Activated CD8-positive, alpha-beta memory T cell treated with anti-CD3 and anti-CD28 coated beads, Interleukin-2, amount 10 ng/mL, durations not matched to agents 7 days and 5 days (primary cell): ENCODE data around the gene PLPPR5. TPM values are rescaled to one million over a fixed set of nuclear protein-coding genes. Genes with fewer than 3 reads are reported as not detected.
"Not testable (repeated sequence)": the region's sequence is repeated elsewhere in the genome, so short reads cannot be mapped to it uniquely, and the experiment has no call there.

ENCODE experiments used
- ATAC-seq: fragments of 150-1000 bp; cut with Tn5 transposase; one replicate; pipeline ENCODE4 v1.10.0; 2021; ENCODE audit warnings: moderate library complexity
- CTCF ChIA-PET: fragments of 350-600 bp; sonication (Branson Sonifier 250); formaldehyde crosslinking; loops from one replicate; lab custom pipeline; 2021; ENCODE audit warnings: antibody characterized with exemption; lab: Charles Lee
- DNase-seq: peaks from one replicate; pipeline ENCODE4 v3.0.0-alpha.2; 2020
- H3K27ac Mint-ChIP-seq: one replicate; pipeline ENCODE4 v1.8.0; 2021; ENCODE audit warnings: mild to moderate bottlenecking, mixed read lengths
- H3K27me3 Mint-ChIP-seq: one replicate; pipeline ENCODE4 v1.8.0; 2021; ENCODE audit warnings: mixed read lengths
- H3K36me3 Mint-ChIP-seq: one replicate; pipeline ENCODE4 v1.8.0; 2021; ENCODE audit warnings: mild to moderate bottlenecking, mixed read lengths
- H3K4me1 Mint-ChIP-seq: one replicate; pipeline ENCODE4 v1.8.0; 2021; ENCODE audit warnings: mixed read lengths
- H3K4me3 Mint-ChIP-seq: one replicate; pipeline ENCODE4 v1.8.0; 2021; ENCODE audit warnings: mild to moderate bottlenecking, moderate library complexity, mixed read lengths
- H3K9me3 Mint-ChIP-seq: one replicate; pipeline ENCODE4 v1.8.0; 2022; ENCODE audit warnings: low read depth, mixed read lengths
- total RNA-seq, 2 experiments: library from RNA; stranded (reverse); gene quantifications; one replicate each; pipeline ENCODE4 v1.2.3, GENCODE V29; 2021

PLPPR5 gene, protein sequence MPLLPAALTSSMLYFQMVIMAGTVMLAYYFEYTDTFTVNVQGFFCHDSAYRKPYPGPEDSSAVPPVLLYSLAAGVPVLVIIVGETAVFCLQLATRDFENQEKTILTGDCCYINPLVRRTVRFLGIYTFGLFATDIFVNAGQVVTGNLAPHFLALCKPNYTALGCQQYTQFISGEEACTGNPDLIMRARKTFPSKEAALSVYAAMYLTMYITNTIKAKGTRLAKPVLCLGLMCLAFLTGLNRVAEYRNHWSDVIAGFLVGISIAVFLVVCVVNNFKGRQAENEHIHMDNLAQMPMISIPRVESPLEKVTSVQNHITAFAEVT
- not detected for total RNA-seq

DNA sequence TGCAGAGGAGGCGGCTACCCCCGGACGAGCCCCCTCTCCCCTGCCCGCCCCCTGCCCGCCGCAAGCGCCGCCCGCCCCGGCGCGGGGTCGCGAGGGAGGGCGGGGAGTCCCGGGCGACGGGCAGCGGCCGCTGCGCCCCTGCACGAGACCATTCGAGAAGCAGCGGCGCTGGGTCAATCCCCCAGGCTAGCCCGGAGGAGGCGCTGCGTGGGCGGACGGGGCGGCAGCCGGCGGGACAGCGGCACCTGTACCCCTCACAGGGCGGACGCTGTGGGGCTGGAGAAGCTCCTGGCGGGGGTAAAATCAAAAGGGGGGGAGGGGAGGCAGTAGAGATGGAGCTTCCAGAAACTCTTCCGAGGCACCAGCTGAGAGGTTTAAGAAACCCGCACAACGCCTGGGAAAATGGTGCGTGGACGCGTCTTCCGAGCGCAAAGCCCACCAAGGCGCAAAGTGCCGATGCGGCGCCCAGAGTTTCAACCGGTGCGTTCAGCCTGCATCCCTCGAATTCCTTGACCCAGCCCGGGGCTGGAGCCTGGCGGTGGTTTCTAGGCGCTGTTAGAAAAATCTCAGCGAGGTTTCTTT lies at the start of gene PLPPR5:
Gene PLPPR5 (minus strand): TSS at position 1 of the 582 bp plus-strand sequence. CDS start 190 bp downstream, outside the sequence.
- Mint-ChIP-seq H3K4me3 (no peak within 1 kb of the TSS), H3K27me3 (peaks cover 63% of the 10 kb centered on the region), H3K4me1 (peaks cover 3% of the 10 kb centered on the region), H3K27ac (no peak within 1 kb of the TSS), H3K36me3 (no peaks in the 10 kb centered on the region), H3K9me3 (no peaks in the 10 kb centered on the region)
- CTCF ChIA-PET: no interaction called here
- no peak for DNase-seq
- ATAC-seq: peak; percentile 30

DNA sequence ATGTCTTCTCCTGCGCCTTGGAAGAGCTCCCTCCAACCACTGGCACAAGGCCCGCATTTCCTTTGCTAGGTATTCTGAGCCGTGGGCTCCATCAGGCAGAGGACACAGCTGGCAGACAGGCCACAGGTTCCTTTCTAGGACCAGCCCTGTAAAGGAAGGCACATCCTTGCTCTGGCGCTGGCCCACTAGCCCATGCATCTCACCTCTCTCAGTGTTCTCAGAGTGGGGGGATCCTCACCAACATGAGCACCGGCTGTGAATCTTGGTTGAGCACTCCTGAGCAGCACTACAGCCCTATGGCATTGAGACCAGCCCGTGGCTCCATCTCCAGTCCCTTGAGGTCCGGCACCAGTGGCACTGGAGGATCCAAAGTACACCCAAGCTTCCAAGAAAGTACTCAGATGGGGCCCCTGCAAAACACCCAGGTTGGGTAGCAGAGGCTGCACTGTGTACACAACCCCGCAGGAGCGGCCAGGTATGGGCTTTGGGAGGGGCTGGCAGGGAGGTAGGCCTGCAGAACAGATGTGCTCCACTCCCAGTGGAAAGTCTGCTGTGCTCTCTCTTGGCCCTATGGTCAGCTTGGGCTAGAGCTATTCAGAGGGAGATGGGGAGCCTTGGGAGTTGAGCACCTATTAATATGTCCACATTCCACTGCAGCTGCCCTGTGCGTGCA lies 47.1 kb upstream of the PLPPR5 start:
- no peaks in the 10 kb centered on the region for H3K27me3 Mint-ChIP-seq
- no peaks in the 10 kb centered on the region for H3K9me3 Mint-ChIP-seq
- DNase-seq (no peak), ATAC-seq (no peak)
- no peak overlapping the region for H3K27ac Mint-ChIP-seq
- CTCF ChIA-PET: no interaction called here
- no peak overlapping the region for H3K4me3 Mint-ChIP-seq
- no peaks in the 10 kb centered on the region for H3K36me3 Mint-ChIP-seq
- no peaks in the 10 kb centered on the region for H3K4me1 Mint-ChIP-seq

DNA sequence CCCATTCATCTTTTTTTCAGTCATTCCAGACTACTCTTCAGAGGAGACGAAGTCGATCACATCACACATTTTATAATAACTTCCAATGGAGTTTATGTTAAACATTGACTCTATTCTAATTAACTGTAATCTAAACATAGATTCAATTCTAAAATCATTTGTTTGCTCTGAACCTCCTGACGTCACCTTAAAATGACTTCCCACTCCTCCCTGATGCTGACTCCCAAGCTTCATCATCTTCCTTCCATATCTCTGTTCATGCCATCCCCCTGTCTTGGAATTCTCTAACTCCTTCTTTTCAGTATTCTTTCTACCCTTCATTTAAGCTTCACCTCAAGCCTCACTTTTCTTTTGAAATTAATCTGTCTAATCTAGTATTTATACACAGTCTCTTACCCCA lies 45.1 kb upstream of the PLPPR5 start:
- Mint-ChIP-seq H3K27me3 (no peaks in the 10 kb centered on the region), H3K4me3 (no peak overlapping the region), H3K36me3 (no peaks in the 10 kb centered on the region), H3K27ac (no peak overlapping the region), H3K4me1 (no peaks in the 10 kb centered on the region), H3K9me3 (no peaks in the 10 kb centered on the region)
- DNase-seq: no peak
- no peak for ATAC-seq
- CTCF ChIA-PET: no interaction called here

DNA sequence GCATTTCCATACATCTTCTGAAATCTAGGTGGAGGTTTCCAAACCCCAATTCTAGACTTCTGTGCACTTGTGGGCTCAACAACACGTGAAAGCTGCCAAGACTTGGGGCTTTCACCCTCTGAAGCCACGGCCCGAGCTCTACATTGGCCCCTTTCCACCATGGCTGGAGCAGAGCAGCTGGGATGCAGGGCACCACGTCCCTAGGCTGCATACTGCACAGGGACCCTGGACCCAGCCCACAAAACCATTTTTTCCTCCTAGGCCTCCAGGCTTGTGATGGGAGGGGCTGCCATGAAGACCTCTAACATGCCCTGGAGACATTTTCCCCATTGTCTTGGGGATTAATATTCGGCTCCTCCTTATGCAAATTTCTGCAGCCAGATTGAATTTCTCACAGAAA lies 32.1 kb upstream of the PLPPR5 start:
- H3K27ac Mint-ChIP-seq, CTCF ChIA-PET, H3K4me3 Mint-ChIP-seq, H3K4me1 Mint-ChIP-seq, DNase-seq, ATAC-seq, H3K36me3 Mint-ChIP-seq, H3K27me3 Mint-ChIP-seq: not testable (repeated sequence)
- peaks cover 15% of the 10 kb centered on the region for H3K9me3 Mint-ChIP-seq

DNA sequence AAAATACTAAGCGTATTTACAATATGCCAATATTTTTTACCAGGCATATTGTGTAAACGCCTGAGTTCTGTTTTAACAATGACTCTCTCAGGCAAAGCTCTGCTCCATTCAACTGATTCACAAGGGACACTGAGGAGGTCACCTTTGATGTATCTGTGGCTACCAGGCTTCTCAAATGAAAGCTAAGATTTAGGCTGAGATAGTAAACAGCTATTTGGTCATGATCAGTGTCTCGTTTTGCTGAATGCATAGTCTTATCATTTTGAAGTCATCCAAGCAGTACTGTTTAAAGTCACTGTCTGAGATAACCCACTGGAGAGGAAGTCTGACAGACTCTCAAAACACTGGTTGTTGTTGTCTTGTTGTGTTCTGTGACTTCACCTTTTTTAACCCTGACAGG lies 13.7 kb upstream of the PLPPR5 start:
- Mint-ChIP-seq H3K27me3 (peaks cover 3% of the 10 kb centered on the region), H3K4me1 (no peaks in the 10 kb centered on the region), H3K27ac (no peak overlapping the region), H3K4me3 (no peak overlapping the region), H3K36me3 (no peaks in the 10 kb centered on the region), H3K9me3 (no peaks in the 10 kb centered on the region)
- ATAC-seq (no peak), DNase-seq (no peak)
- CTCF ChIA-PET: no interaction called here

DNA sequence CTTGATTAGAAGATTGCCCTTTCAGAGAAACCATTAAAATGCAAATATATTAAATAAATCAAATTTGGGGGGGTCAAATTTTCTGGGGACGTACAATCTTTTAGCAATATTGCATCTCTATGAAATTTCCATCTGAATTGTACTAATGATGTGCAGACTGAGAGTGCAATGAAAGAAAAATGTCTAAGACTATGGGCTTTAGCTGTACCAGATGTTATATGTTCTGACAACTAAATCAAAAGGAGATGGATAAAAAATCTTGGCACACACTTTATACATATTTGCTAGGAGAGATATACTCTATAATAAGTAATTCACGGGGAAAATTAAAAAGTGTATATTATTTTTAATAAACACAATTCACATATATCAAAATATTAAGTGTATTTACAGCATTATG lies 13.0 kb upstream of the PLPPR5 start:
- Mint-ChIP-seq H3K4me3 (no peak overlapping the region), H3K4me1 (no peaks in the 10 kb centered on the region), H3K9me3 (no peaks in the 10 kb centered on the region), H3K27me3 (peaks cover 3% of the 10 kb centered on the region), H3K27ac (no peak overlapping the region), H3K36me3 (no peaks in the 10 kb centered on the region)
- ATAC-seq (no peak), DNase-seq (no peak)
- CTCF ChIA-PET: no interaction called here

DNA sequence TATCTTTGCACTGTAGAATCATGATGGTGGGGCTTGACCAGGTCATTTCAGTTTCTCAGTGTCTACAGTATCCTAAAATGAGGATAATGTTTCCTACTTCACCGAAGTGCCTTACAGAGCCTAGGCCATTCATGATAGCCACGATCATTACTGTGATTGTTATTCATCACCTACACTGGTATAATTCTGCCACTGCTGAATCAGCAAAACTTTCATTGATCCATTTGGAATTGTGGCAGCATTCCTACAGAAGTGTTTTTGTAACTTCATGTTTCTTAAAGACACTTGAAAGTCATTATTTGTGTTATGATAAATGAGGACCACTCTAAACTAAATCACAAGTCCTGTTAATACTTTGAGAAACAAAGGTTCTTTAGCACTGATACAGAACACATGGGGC lies 6.0 kb upstream of the PLPPR5 start:
- Mint-ChIP-seq H3K9me3 (no peaks in the 10 kb centered on the region), H3K27ac (no peak overlapping the region), H3K27me3 (peaks cover 32% of the 10 kb centered on the region), H3K4me3 (no peak overlapping the region), H3K4me1 (no peaks in the 10 kb centered on the region), H3K36me3 (no peaks in the 10 kb centered on the region)
- ATAC-seq (no peak), DNase-seq (no peak)
- CTCF ChIA-PET: no interaction called here

DNA sequence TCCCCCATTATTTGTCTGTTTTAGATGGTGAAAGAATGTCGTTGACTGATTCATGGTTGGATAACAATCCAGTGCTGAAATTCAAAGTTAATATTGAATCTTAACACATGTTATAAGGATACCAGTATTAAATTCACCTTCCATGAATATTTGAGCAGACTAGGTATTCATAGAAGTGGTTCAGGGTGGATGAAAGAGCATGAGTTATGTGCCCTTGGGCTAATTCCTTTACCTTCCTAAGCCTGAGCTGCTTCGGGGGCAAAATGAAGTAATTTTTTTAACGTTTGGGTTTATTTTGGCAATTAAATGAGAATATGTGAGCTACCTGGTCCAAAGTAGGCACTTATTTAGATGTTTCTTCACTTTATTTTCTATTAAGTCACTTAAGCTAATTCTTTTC lies 2.7 kb upstream of the PLPPR5 start:
- H3K27ac Mint-ChIP-seq: no peak overlapping the region
- peaks cover 55% of the 10 kb centered on the region for H3K27me3 Mint-ChIP-seq
- ATAC-seq (no peak), DNase-seq (no peak)
- CTCF ChIA-PET: no interaction called here
- no peak overlapping the region for H3K4me3 Mint-ChIP-seq
- peaks cover 3% of the 10 kb centered on the region for H3K4me1 Mint-ChIP-seq
- no peaks in the 10 kb centered on the region for H3K9me3 Mint-ChIP-seq
- H3K36me3 Mint-ChIP-seq: no peaks in the 10 kb centered on the region

DNA sequence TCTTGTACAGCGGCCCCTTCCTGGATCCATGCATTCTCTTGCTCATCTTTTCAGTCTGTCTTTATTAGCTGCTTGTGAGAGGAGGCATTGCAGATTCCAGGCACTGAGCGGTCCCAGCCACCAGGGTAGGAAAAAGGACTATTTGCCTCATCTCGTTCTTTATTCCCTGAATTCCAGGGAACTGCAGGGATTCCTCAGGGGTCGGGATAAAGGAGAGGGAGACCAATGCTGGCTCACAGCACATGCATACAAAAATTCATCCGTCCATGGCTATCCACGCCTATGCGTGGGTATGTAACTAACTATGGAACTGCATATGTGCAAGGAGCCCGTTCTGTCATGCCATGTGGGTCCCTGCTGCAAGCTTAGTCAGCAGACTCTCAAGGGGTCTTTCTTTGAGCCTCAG lies 879 bp upstream of the PLPPR5 start:
- Mint-ChIP-seq H3K4me1 (peaks cover 3% of the 10 kb centered on the region), H3K36me3 (no peaks in the 10 kb centered on the region), H3K27me3 (peaks cover 59% of the 10 kb centered on the region), H3K27ac (no peak overlapping the region), H3K4me3 (no peak overlapping the region), H3K9me3 (no peaks in the 10 kb centered on the region)
- no peak for DNase-seq
- no peak for ATAC-seq
- CTCF ChIA-PET: no interaction called here

DNA sequence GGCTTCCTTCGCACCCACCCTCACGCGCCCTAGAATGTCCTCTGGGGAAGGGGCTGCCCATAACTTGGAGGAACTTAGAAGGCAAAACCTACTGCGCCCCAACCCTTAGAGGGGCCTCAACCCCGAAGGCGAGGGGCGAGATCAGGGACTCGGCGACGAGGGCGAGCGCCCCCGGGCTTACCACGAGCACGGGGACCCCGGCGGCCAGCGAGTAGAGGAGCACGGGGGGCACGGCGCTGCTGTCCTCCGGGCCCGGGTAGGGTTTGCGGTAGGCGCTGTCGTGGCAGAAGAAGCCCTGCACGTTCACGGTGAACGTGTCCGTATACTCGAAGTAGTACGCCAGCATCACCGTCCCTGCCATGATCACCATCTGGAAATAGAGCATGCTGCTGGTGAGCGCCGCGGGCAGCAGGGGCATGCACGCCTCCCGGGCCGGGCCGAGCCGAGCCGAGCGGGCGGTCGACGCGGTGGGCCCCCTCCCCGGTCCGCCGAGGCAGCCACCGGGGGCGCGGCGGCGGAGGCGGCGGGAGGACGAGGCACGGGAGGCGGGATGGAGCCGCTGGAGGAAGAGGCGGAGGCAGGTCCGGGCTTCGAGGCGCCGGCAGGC lies 304 bp downstream of the PLPPR5 start:
- Mint-ChIP-seq H3K27ac (no peak overlapping the region), H3K4me3 (no peak overlapping the region), H3K4me1 (peaks cover 3% of the 10 kb centered on the region), H3K36me3 (no peaks in the 10 kb centered on the region), H3K27me3 (peaks cover 68% of the 10 kb centered on the region), H3K9me3 (no peaks in the 10 kb centered on the region)
- no peak for DNase-seq
- ATAC-seq: peak; percentile 60
- CTCF ChIA-PET: no interaction called here

DNA sequence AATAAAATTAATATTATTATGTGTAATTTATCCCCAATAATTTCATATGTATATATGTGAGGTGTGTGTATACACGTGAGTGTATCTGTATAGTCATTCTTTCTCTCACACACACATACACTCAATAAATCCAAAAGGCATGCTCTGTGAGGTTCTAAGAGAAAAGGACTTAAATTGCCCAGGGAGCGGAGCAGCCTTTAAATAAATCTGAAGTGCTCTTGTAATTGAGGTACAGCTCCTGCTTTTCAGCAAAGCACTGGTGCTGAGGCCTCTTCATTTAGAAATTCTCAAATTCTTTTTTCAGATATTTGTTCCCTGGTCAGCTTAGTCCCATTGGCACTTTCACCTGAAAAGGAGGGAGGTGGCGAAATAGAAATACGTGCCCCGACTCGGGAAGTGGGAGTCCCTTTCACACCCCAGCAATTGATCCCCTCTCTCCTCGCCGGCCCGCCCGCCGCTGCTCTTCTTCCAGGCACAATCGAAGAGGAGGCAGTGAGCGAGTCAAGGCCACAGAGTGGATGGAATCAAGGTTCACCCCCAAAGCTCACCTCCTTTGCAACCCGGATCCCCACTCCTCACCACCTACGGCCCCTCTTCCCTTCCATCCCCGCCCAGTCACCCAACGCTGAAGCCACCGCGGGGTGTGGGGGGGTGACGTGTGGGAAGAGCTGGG lies 944 bp downstream of the PLPPR5 start:
- H3K4me3 Mint-ChIP-seq: no peak overlapping the region

DNA sequence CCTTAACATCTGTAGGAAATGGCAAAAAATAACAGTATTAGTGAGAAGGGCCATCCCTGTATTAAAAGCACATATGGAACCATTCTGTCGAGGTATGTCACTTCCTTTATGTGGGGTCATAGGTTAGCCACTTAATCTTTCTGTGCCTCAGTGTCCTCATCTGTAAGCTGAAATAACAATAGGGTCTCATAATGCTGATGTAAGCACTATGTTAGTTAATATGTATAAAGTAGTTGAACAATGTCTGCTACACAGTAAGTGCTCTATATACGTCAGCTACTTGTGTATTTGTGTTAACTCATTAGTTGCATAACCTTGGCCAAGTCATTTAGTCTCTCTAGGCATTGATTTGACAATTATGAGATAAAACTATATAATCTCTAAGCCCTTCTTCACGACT lies 11.8 kb downstream of the PLPPR5 start:
- H3K4me1 Mint-ChIP-seq: no peaks in the 10 kb centered on the region
- CTCF ChIA-PET: no interaction called here
- no peak overlapping the region for H3K4me3 Mint-ChIP-seq
- H3K27ac Mint-ChIP-seq: no peak overlapping the region
- no peaks in the 10 kb centered on the region for H3K36me3 Mint-ChIP-seq
- peaks cover 1% of the 10 kb centered on the region for H3K27me3 Mint-ChIP-seq
- DNase-seq (no peak), ATAC-seq (no peak)
- H3K9me3 Mint-ChIP-seq: no peaks in the 10 kb centered on the region

More for the DNA sequence above, 944 bp downstream of the PLPPR5 start:
- Mint-ChIP-seq H3K36me3 (no peaks in the 10 kb centered on the region), H3K9me3 (no peaks in the 10 kb centered on the region), H3K27ac (no peak overlapping the region), H3K4me1 (peaks cover 3% of the 10 kb centered on the region), H3K27me3 (peaks cover 65% of the 10 kb centered on the region)
- ATAC-seq: no peak
- CTCF ChIA-PET: interaction anchor here (1.4 kb wide), 1 partner anchor 209 kb away, joined by 4 read pairs; no protein-coding TSS in a partner anchor
- DNase-seq: no peak
